ENCODE results near the gene HBZ.
"Not testable (repeated sequence)": the region's sequence is repeated elsewhere in the genome, so short reads cannot be mapped to it uniquely, and the experiment has no call there.

DNA sequence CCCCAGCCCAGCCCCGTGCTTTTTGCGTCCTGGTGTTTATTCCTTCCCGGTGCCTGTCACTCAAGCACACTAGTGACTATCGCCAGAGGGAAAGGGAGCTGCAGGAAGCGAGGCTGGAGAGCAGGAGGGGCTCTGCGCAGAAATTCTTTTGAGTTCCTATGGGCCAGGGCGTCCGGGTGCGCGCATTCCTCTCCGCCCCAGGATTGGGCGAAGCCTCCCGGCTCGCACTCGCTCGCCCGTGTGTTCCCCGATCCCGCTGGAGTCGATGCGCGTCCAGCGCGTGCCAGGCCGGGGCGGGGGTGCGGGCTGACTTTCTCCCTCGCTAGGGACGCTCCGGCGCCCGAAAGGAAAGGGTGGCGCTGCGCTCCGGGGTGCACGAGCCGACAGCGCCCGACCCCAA lies 23.6 kb downstream of the HBZ start:
- TF ChIP-seq, protein P1, sequence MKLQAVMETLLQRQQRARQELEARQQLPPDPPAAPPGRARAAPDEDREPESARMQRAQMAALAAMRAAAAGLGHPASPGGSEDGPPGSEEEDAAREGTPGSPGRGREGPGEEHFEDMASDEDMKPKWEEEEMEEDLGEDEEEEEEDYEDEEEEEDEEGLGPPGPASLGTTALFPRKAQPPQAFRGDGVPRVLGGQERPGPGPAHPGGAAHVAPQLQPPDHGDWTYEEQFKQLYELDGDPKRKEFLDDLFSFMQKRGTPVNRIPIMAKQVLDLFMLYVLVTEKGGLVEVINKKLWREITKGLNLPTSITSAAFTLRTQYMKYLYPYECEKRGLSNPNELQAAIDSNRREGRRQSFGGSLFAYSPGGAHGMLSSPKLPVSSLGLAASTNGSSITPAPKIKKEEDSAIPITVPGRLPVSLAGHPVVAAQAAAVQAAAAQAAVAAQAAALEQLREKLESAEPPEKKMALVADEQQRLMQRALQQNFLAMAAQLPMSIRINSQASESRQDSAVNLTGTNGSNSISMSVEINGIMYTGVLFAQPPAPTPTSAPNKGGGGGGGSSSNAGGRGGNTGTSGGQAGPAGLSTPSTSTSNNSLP (IDR thresholded peaks at IDR 0.05; ENCODE audit: low read depth, low read length), result not testable (repeated sequence)
- not testable (repeated sequence) for TF ChIP-seq ESRRA (CRISPR knock-in tag; IDR thresholded peaks at IDR 0.05; ENCODE audit: low read depth); NFATC3 (CRISPR knock-in tag; IDR thresholded peaks at IDR 0.05); ZFX (CRISPR knock-in tag; IDR thresholded peaks at IDR 0.05; ENCODE audit: low read depth)
